Measurements from ENCODE around the gene KLHL2.
A peak's percentile ranks its signal among the peaks of the same experiment; 100 is the strongest.
"Not testable (repeated sequence)": the region's sequence is repeated elsewhere in the genome, so short reads cannot be mapped to it uniquely, and the experiment has no call there.

Gene KLHL2, protein sequence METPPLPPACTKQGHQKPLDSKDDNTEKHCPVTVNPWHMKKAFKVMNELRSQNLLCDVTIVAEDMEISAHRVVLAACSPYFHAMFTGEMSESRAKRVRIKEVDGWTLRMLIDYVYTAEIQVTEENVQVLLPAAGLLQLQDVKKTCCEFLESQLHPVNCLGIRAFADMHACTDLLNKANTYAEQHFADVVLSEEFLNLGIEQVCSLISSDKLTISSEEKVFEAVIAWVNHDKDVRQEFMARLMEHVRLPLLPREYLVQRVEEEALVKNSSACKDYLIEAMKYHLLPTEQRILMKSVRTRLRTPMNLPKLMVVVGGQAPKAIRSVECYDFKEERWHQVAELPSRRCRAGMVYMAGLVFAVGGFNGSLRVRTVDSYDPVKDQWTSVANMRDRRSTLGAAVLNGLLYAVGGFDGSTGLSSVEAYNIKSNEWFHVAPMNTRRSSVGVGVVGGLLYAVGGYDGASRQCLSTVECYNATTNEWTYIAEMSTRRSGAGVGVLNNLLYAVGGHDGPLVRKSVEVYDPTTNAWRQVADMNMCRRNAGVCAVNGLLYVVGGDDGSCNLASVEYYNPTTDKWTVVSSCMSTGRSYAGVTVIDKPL

DNA sequence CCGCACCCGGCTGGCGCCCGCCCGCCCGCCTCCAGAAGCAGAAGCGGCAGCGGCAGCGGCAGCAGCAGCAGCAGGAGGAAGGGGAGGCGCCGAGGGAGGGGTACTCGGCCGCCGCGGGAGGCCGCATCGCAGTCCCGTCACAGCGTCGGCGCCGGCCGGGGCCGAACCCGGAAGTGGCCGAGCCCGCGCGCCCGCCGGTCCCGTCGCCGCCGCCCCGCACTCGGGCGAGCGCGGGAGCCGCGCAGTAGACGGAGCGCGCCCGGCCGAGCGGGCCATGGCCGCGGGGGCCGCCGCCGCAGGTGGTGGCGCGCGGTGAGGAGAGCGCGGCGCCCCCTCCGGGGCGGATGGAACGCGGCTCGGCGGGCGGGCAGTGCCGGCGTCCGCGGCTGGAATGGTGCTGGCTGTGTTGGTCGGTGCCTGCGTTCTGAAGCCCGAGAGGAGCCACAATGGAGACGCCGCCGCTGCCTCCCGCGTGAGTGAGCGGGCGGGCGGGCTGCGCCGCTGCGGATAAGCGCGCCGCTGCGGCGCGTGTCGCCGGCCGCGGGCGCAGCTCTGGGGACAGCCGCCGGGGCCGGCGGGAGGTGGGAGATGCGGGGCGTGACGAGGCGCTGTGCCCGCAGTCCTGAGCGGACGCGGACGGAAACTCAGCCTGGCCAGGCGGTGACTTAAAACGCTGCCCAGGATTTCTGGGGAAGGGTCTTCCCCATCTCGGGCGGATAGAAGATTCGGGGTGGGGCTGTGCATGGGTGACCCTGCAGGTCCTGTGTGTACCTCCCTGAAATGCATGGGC, at the start of gene KLHL2:
Gene KLHL2 (plus strand): TSS at position 131 of the 790 bp plus-strand sequence. CDS start 316 bp downstream, at position 447.
- Mint-ChIP-seq H3K4me3 (peak within 1 kb of the TSS; percentile 86), H3K36me3 (ENCODE audit: low read depth) (peaks cover 9% of the 10 kb centered on the region), H3K27ac (peak within 1 kb of the TSS; percentile 92), H3K9me3 (no peaks in the 10 kb centered on the region), H3K27me3 (no peaks in the 10 kb centered on the region), H3K4me1 (ENCODE audit: low read depth) (peaks cover 72% of the 10 kb centered on the region)
- DNase-seq, result peak; percentile 82

DNA sequence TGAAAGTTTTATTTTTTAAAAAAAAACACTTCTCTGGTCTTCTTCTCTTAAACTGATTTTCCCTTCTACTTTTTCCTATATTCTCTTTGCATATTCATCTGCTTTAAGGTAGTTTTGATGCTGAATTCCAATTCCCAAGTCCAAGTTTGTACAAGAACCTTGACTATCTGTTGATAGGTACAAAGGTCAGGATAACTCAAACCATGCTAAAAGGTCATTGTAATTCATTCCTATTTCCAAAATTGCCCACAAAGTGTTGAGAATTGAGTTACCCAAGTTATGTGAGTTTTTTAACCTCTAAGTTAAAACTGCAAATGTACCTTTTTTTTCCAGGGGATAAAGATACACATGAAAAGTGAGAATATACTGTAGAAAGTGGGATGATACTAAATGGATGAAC, 48.6 kb upstream of the KLHL2 start:
- no peaks in the 10 kb centered on the region for H3K36me3 Mint-ChIP-seq (ENCODE audit: low read depth)
- H3K4me3 Mint-ChIP-seq, result no peak overlapping the region
- no peaks in the 10 kb centered on the region for H3K4me1 Mint-ChIP-seq (ENCODE audit: low read depth)
- peaks cover 22% of the 10 kb centered on the region for H3K27me3 Mint-ChIP-seq
- H3K27ac Mint-ChIP-seq, result no peak overlapping the region
- no peak for DNase-seq
- peaks cover 7% of the 10 kb centered on the region for H3K9me3 Mint-ChIP-seq

DNA sequence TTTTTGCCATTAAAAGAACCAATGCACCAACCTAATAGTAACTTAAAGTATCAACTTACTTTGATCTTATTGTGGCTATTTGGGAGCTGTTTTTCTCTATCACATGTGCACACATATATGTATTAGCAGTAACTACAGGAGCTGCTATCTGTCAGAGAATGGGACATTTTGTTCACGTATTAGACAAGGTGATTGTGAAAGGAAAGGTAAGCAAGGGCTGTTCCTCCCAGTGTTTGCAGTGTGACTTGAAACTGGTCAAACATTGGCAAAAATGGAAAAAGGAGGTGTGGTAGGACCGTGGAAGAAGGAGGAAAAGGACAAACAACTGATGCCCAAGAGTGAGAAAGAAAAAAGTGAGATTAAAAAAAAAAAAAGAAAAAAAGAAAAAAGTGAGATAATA, 43.1 kb upstream of the KLHL2 start:
- no peak for DNase-seq
- no peak overlapping the region for H3K4me3 Mint-ChIP-seq
- H3K27ac Mint-ChIP-seq, result no peak overlapping the region
- no peaks in the 10 kb centered on the region for H3K36me3 Mint-ChIP-seq (ENCODE audit: low read depth)
- H3K9me3 Mint-ChIP-seq, result peaks cover 6% of the 10 kb centered on the region
- no peaks in the 10 kb centered on the region for H3K4me1 Mint-ChIP-seq (ENCODE audit: low read depth)
- peaks cover 10% of the 10 kb centered on the region for H3K27me3 Mint-ChIP-seq

DNA sequence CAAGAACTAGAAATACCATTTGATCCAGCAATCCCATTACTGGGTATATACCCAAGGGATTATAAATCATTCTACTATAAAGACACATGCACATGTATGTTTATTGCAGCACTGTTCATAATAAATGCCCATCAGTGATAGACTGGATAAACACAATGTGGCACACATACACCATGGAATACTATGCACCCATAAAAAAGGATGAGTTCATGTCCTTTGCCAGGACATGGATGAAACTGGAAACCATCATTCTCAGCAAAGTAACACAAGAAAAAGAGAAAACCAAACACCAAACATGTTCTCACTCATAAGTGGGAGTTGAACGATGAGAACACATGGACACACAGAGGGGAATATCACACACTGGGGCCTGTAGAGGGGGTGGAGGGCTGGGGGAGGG, 40.5 kb upstream of the KLHL2 start:
- not testable (repeated sequence) for H3K4me3 Mint-ChIP-seq; H3K9me3 Mint-ChIP-seq; H3K27ac Mint-ChIP-seq; H3K4me1 Mint-ChIP-seq (ENCODE audit: low read depth); DNase-seq; H3K36me3 Mint-ChIP-seq (ENCODE audit: low read depth)
- H3K27me3 Mint-ChIP-seq, result peaks cover 10% of the 10 kb centered on the region

DNA sequence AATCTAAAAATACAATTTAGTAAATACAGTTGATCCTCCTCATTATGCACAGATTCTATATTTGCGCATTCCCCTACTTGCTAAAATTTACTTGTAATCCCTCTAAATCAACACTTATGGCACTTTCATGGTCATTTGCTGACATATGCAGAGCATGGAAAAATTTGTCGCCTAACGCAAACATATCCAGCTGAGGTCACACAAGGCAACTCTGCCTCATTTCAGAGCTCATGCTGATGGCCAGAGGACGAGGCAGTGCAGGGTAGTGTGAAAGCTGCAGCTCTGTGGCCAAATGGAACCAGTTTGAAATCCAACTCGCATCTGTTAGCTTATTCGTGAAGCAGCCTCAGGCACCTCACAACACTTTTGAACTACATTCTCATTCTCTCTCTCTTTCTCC, 39.7 kb upstream of the KLHL2 start:
- Mint-ChIP-seq H3K4me3 (no peak overlapping the region), H3K27ac (no peak overlapping the region), H3K9me3 (peaks cover 6% of the 10 kb centered on the region), H3K36me3 (ENCODE audit: low read depth) (no peaks in the 10 kb centered on the region), H3K4me1 (ENCODE audit: low read depth) (no peaks in the 10 kb centered on the region), H3K27me3 (peaks cover 8% of the 10 kb centered on the region)
- no peak for DNase-seq

DNA sequence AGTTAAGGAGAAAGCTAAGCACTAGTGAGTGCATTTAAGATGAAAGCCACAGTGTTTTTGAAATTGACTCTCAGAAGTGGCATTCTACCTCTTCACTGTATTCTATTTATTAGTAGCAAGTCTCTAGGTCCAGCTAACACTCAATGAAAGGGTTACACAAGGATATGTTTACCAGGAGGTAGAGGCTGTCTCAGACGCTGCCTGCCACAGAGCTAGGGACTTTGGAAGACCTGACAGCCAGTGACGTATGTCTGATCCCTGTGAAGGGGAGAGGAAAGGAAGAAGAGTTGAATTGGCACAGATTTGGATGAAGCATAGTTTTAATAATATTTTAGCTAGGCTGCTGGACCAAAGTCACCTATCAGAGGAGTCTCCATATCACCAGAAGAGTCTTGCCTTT, 36.5 kb upstream of the KLHL2 start:
- Mint-ChIP-seq H3K27me3 (peaks cover 6% of the 10 kb centered on the region), H3K4me1 (ENCODE audit: low read depth) (no peaks in the 10 kb centered on the region), H3K36me3 (ENCODE audit: low read depth) (no peaks in the 10 kb centered on the region), H3K4me3 (no peak overlapping the region), H3K9me3 (peaks cover 12% of the 10 kb centered on the region), H3K27ac (no peak overlapping the region)
- no peak for DNase-seq

DNA sequence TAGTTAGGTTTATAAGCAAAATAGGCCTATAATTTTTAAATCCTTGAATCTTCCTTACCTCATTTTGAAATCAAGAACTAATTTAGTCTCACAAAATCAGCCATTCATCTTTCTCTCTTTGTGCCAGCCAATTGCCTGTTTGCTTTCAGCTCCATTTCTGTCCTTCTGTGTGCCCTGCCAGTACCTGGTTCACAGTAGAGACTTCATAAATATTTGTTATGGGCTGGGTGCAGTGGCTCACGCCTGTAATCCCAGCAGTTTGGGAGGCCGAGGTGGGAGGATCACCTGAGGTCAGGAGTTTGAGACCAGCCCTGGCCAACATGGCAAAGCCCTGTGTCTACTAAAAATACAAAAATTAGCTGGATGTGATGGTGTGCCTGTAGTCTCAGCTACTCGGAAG, 31.9 kb upstream of the KLHL2 start:
- not testable (repeated sequence) for H3K27ac Mint-ChIP-seq; H3K27me3 Mint-ChIP-seq; H3K9me3 Mint-ChIP-seq; DNase-seq; H3K36me3 Mint-ChIP-seq (ENCODE audit: low read depth); H3K4me1 Mint-ChIP-seq (ENCODE audit: low read depth); H3K4me3 Mint-ChIP-seq

DNA sequence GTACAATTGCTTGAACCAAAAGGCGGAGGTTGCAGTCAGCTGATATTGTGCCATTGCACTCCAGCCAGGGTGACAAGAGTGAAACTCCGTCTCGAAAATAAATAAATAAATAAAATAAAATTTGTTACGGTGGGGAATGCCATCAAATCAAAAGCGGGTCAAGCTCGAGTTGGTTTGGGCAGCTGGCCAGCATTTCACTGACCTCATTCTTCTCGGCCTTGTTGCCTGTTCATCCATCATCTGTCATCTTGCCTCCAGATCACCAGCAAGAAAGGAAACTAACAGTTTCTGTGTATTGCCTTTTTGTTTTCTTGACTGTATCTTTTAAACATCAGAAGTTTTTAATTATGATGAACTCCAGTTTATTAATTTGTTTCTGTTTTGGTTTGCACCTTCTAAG, 31.5 kb upstream of the KLHL2 start:
- Mint-ChIP-seq H3K9me3 (peaks cover 6% of the 10 kb centered on the region), H3K4me1 (ENCODE audit: low read depth) (no peaks in the 10 kb centered on the region), H3K27ac (no peak overlapping the region), H3K36me3 (ENCODE audit: low read depth) (no peaks in the 10 kb centered on the region), H3K27me3 (peaks cover 5% of the 10 kb centered on the region), H3K4me3 (no peak overlapping the region)
- DNase-seq, result no peak

DNA sequence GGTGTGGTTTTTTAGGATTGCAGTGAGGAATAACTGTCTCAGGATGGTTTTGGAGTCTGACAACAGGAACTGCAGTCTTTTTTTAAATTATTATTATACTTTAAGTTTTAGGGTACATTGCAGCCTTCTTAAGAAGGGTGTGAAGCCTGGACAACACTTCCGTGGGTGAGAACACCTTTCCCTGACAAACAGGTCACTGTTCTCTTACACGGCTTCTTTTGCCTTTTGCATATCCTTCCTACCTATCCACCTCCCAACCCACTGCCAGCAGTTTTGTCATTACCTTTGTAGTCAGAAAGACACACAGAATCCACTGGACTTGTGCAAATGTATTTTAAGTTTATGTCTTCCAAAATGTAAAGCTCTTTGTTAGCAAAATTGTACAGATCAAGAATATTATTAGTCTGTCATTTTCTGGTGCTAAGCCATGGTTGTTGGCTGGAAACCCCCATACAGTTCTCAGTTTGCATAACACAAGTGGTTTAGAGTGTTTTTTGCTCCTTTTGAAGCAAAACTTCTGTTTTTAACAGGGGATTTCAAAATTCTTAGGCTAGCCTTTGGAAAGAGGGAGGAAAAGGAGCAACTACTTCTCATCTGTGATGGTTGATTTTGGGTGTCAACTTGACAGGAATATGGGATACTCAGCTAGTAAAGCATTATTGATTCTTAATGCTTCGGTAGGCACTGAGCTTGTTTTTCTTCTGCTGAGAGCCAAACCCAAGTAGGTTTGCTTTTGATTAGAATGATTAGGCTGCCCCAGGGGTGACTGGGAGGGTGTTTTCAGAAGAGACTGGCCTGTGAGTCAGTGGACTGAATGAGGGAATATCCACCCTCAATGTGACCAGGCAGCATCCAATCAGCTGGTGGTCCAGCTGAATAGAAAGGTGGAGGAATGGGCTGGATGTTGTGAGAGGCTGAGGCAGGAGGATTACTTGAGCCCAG, 29.4 kb upstream of the KLHL2 start:
- Mint-ChIP-seq H3K4me1 (ENCODE audit: low read depth) (no peaks in the 10 kb centered on the region), H3K27me3 (peaks cover 5% of the 10 kb centered on the region), H3K27ac (no peak overlapping the region), H3K4me3 (no peak overlapping the region), H3K9me3 (peaks cover 6% of the 10 kb centered on the region), H3K36me3 (ENCODE audit: low read depth) (no peaks in the 10 kb centered on the region)
- no peak for DNase-seq

DNA sequence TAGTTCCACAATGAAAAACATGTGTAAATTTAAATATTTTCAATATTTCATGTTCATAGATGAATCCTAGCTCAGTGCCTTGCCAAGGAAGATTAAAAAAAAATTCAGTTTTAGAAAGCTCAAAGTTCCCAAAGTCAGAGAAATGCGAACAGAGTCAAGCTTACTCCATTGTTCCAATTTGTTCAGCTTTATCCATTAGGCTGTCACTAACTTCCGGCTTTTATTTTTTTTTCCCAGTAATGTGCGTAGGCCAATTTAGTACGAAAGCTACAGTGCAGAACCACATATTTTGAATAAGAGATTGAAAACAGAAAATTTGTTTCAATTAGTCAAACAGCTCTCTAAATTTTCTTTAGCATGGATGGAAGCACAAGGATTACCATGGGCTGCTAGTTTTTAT, 23.1 kb upstream of the KLHL2 start:
- Mint-ChIP-seq H3K27me3 (peaks cover 5% of the 10 kb centered on the region), H3K36me3 (ENCODE audit: low read depth) (no peaks in the 10 kb centered on the region), H3K9me3 (no peaks in the 10 kb centered on the region), H3K27ac (no peak overlapping the region), H3K4me1 (ENCODE audit: low read depth) (no peaks in the 10 kb centered on the region), H3K4me3 (no peak overlapping the region)
- no peak for DNase-seq

DNA sequence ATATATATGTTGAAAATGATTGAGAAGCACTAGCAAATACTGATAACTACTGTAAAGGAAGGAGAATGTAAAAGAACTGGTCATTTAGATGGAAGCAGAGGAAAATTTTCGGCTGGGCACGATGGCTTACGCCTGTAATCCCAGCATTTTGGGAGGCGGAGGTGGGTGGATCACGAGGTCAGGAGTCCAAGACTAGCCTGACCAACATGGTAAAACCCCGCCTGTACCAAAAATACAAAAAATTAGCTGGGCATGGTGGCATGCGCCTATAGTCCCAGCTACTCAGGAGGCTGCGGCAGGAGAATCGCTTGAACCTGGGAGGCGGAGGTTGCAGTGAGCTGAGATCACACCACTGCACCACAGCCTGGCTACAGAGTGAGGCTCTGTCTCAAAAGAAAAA, 22.4 kb upstream of the KLHL2 start:
- H3K9me3 Mint-ChIP-seq; H3K36me3 Mint-ChIP-seq (ENCODE audit: low read depth); H3K4me1 Mint-ChIP-seq (ENCODE audit: low read depth); H3K27me3 Mint-ChIP-seq; DNase-seq; H3K4me3 Mint-ChIP-seq; H3K27ac Mint-ChIP-seq: not testable (repeated sequence)

DNA sequence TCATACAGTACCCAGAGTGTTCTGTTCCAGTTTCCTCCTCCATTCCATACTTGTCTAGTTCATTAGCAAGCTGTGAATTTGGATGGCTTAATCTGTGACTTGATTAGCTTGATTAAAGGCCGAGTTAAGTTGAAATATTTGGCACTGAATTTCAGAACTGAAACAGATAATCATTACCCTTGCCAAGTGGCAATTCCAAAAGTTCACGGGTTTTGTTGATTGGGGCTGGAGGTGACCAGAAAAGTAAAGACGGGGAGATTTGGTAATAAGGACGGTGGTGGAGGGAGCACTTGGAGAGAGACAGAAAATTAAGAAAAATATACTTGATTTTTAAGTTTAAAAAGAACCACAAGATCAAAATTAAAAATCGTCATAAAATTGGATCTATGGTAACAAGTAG, 21.9 kb upstream of the KLHL2 start:
- DNase-seq, result no peak
- H3K4me1 Mint-ChIP-seq (ENCODE audit: low read depth), result peaks cover 6% of the 10 kb centered on the region
- H3K9me3 Mint-ChIP-seq, result no peaks in the 10 kb centered on the region
- H3K27me3 Mint-ChIP-seq, result peaks cover 2% of the 10 kb centered on the region
- no peak overlapping the region for H3K4me3 Mint-ChIP-seq
- no peaks in the 10 kb centered on the region for H3K36me3 Mint-ChIP-seq (ENCODE audit: low read depth)
- H3K27ac Mint-ChIP-seq, result no peak overlapping the region

DNA sequence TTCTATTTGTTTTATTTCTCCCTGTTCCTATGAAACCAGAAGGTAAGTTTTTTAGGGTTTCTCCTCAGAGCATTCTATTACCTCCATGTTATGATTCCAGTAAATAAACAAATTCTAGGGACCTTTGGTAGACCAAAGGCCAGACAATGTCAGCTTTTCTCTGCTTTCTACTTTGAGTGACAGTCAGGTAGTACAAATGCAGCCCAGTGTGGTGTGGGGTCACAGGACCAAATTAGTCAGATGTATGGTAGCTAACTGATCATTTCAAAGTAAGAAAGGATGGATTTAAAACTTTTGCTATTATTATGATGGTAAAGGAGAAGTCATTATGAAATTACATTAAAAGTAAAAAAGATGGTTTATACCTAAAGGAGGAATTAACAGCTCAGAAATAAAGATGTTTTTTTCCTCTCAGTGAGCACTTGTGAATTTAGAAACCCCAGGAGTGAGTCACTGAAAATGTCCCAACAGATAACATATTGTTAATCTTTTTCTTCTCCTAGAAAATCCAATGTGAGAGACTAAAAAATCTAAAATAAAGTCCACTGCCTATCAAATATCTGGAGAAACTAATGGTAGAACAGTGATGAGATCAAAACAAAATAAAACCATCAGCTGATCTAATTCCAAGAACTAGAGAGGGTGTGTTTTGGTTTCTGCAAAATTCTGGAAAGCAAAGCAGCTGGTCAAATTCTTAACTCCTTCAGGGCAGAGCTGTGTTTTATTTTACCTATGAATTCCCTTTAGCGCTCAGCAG, 16.6 kb upstream of the KLHL2 start:
- Mint-ChIP-seq H3K4me1 (ENCODE audit: low read depth) (peaks cover 32% of the 10 kb centered on the region), H3K9me3 (no peaks in the 10 kb centered on the region), H3K27me3 (no peaks in the 10 kb centered on the region), H3K36me3 (ENCODE audit: low read depth) (no peaks in the 10 kb centered on the region), H3K27ac (peak overlapping the region; percentile 82), H3K4me3 (peak overlapping the region; percentile 23)
- DNase-seq, result no peak

DNA sequence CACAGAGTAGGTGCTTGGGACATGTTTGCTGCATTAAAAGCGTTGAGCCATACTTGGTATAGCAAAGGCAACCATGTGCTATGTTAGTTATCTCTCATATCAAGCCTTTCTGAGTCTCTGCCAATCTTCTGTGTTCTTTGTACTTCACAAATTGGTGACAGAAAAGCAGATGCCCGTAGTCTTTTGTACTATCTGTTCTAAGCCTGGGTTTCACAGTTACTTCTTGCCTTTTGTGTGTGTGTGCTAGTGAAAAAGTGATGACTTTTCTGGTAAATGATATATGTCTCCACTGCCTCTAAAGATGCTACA, 16.1 kb upstream of the KLHL2 start:
- no peaks in the 10 kb centered on the region for H3K36me3 Mint-ChIP-seq (ENCODE audit: low read depth)
- H3K4me1 Mint-ChIP-seq (ENCODE audit: low read depth), result peaks cover 32% of the 10 kb centered on the region
- H3K9me3 Mint-ChIP-seq, result no peaks in the 10 kb centered on the region
- DNase-seq, result no peak
- H3K27me3 Mint-ChIP-seq, result no peaks in the 10 kb centered on the region
- H3K4me3 Mint-ChIP-seq, result no peak overlapping the region
- peak overlapping the region; percentile 82 for H3K27ac Mint-ChIP-seq
